NCI-H1417 treated with DMSO at 0.1 percent for 48 hours (cell line): ENCODE measurements around the gene CYP17A1.
"Not testable (repeated sequence)": the region's sequence is repeated elsewhere in the genome, so short reads cannot be mapped to it uniquely, and the experiment has no call there.

Experiments
- DNase-seq: peaks from one replicate; lab custom pipeline; 2025; lab: John Stamatoyannopoulos, UW

CYP17A1 gene, protein sequence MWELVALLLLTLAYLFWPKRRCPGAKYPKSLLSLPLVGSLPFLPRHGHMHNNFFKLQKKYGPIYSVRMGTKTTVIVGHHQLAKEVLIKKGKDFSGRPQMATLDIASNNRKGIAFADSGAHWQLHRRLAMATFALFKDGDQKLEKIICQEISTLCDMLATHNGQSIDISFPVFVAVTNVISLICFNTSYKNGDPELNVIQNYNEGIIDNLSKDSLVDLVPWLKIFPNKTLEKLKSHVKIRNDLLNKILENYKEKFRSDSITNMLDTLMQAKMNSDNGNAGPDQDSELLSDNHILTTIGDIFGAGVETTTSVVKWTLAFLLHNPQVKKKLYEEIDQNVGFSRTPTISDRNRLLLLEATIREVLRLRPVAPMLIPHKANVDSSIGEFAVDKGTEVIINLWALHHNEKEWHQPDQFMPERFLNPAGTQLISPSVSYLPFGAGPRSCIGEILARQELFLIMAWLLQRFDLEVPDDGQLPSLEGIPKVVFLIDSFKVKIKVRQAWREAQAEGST

DNA sequence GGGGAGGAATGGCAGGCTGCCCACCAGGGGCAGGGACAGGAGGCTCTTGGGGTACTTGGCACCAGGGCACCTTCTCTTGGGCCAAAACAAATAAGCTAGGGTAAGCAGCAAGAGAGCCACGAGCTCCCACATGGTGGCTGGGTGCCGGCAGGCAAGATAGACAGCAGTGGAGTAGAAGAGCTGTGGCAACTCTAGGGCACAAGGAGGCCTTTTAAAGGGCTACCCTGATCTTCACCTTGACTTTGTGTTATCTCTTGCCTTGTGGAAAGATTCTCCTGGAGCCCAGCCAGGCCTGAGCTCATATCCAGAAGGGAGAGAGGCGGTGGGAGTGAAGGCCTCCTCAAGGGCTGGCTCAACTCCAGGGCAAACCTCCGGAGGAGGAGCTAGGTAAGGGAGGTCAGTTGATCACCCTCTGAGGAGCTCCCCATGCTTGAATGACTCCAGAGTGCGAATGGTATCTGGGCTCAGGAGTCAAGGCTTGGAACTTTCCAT is at the start of gene CYP17A1:
CYP17A1 (minus strand) TSS at position 184 of the 492 bp plus-strand sequence; CDS start at position 132, 52 bp downstream.
- no peak for DNase-seq

DNA sequence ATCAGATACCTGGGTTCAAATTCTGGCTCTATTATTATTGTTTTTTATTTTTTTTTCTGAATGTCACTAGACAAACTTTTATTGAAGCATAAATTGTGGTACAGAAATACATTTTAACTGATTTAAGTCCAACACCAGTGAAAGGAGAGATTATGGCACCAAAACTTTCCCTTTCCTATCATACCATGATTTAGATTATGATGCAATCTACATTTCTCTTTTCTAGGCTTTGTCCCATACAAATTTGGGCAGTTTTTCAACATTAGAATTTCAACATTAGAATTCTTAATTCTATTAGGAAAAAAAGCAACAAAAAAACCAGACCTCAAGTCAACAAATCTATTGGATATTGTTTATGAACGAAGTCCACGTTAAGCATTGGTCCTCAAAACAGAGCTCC is 43.0 kb upstream of the CYP17A1 start:
- DNase-seq, result no peak

DNA sequence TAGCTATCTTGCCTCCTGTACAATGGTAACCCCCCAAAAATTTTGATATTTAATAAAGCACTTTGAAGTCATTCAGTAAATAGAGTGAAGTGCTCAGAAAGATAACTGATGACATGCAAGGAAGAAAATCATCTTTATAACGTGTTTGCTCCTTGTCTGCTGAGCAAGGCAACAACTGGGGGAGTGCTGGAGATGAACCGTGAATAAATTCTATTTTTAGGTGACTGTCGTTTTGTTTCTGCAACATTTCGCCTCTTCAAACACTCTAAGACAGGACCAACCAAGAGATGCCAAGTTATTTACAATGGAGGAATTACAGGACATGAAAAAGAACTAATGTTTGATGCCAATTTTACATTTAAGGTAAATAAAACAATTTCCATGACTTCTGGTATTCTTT is 41.4 kb upstream of the CYP17A1 start:
- no peak for DNase-seq

DNA sequence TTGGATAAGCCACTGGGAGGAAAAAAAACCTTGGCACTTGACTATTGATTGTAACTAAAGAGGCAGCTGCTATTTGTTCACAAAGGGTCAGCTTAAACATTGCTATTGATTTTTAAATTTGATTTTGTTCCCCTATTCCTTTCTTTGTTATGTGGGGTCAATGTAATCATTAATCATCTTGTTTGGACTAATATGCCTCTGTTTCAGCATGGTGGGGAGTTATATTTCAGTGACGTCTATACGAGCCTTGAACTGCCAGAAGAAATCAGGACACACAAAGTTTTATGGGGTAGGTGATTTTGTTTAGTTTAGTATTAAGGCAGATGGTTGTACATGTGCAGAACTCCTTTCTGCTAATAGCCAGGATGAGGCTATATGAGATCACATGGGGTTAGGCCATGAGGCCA is 39.5 kb upstream of the CYP17A1 start:
- no peak for DNase-seq

DNA sequence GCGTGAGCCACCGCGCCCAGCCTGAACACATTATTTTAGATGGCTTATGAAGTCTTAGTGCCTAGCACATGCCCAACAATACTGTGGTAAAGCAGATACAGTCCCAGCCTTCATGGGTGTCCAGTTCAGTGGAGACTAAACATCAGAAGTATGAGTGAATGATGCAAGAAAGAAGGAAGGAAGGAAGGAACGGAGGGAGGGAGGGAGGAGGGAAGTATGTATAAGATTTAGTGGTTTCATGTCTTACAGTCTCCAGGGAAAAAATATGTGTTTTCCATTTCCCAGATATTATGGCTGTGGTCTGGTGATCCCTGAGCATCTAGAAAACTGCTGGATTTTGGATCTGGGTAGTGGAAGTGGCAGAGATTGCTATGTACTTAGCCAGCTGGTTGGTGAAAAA is 35.0 kb upstream of the CYP17A1 start:
- no peak for DNase-seq

DNA sequence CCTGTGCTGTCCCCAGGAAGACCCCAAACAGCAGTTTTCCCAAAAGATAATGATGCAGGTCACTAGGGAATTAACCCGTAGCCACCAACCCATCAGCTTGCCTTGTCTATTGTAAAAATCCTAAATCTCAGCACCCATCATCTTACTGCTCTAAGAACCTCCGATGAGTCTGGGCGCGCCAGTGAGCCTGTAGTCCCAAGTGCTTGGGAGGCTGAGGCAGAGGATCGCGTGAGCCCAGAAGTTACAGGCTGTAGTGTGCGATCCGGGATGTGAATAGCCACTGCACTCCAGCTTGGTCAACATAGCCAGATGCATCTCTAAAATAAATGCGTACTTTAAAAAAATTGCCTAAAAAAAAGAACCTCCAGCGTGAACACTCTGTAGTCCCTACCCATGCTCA is 33.0 kb upstream of the CYP17A1 start:
- DNase-seq, result no peak

DNA sequence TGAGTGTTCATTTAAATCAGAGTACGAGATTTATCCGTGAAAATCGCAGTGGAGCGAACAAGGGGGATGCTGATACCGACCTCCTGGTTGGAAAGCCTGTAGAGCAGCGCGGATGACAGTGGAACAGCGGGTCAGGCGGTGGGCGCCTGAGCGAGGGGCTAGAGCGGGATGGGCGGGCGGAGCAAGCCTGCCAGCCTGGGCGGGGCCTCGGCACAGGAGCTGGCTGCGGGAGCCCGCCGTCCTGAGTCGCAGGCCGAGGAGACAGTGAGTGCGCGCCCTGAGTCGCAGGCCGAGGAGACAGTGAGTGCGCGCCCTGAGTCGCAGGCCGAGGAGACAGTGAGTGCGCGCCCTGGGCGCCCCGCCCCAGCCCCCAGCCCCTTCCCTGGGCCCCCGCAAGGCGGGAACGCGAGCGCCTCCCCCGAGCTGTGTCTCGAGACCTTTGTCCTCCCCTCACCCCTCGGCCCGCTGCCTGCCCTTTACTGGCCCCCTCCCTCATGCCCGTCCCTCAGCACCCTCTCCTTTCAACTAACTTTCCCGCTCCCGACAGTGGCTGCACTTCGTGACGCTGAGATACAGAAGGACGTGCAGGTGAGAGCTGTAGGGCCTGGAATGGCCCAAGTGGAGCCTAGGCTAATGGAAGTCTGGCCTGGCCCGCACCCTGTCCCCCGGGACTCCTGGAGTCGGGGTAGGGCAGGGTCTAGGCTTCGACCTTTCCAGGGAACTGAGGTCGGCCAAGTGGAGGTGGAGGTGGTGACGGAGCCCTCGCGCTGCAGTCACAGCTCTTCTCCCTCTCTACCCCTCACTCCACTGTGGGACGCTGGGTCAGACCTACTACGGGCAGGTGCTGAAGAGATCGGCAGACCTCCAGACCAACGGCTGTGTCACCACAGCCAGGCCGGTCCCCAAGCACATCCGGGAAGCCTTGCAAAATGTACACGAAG is 32.3 kb upstream of the CYP17A1 start, which contains the start of gene AS3MT:
AS3MT (plus strand) TSS at position 213 of the 941 bp plus-strand sequence; CDS start at position 336, 123 bp downstream.
- DNase-seq, result no peak

DNA sequence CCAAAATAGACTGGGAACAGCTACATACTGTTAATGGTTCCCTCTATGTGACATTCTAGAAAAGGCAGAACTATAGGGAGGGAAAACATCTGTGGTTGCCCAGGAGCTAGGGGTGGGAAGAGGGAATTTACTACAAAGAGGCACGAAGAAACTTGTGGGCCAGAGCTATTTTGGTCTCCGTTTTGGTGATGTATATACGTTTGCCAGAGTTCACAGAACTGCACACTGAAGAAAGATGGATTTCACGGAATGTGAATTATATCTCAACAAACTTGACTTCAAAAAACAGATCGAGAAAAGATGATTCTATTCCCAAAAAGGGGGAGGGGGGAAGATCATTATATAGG is 31.7 kb upstream of the CYP17A1 start:
- no peak for DNase-seq

DNA sequence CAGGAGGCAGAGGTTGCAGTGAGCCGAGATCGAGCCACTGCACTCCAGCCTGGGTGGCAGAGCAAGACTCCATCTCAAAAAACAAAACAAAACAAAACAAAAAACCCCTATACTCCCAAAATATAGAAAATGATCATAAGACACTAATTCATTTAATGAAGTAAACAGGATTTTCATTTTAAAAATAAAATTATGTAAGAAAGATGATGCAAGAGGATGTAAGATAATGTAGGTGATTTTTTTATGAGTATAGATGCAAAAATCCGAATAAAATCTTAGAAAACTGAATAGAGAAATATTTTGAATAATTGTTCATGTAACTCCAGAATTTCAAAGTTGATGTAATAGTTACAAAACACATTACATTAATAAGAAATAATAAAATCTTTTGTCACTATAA is 28.4 kb upstream of the CYP17A1 start:
- no peak for DNase-seq

DNA sequence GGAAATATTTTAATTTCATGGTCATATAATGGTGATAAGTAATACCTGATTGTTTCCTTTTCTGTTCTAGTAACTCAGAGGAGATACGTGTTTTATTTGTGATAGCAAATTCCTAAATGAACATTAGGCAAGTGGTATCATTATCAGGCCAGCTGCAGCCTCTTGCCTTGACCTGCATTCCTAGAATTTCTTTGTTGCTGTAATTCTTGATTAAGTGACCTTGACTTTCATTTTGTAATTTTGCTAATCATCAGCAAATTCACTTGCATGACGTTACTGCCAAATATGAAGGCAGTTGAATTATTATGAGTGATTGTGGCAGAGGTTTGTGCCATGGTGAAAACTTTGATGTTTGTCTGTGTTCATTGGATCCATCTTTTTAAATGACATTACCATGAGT is 26.4 kb upstream of the CYP17A1 start:
- no peak for DNase-seq

DNA sequence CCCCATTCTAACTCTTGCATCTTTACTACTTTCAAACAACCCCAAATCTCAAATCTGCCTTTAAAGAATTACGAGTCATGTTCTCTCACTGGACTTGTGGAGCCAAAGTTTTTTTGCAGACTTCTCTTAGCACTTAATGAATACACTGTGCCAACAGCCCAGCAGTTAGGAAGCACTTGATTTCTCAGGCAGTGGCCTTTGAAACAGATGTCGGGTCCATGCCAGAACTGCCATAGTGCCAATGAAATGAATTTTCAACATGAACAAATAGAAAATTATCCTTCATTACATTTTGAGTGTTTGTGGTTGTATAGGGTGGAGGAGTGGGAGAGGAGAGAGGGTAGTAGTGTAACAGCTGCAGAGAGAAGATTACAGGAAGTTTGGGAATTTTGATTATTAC is 22.7 kb upstream of the CYP17A1 start:
- DNase-seq, result no peak

DNA sequence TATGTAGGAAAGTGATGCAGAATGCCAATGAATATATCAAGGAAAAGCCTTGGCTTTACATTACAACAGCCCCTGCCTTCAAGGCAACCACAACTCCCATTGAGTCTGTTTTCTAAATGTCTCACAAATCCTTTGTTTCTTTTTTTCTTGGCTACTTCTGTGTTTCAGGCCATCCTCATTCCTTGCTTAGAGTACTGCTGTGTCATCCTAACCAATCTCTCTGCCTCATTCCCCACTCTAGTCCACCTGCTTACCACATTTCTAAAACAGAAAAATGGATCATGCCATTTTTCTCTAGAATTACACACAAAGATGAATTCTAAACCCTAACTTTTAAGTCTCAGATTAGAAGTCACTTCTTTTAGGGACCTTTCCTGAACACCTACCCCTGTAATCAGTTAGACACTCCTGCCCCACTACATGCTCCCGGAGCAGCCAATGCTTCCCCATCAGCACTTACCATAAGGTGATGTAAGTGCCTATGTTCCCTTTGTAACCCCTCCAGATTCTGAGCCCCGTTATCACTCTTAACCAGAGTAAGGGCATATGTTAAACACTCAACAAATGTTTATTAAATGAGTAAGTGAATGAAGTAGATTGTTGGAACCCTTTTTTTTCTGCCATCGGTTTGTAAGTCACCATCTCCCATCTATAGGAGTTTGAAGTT is 19.7 kb upstream of the CYP17A1 start:
- no peak for DNase-seq

DNA sequence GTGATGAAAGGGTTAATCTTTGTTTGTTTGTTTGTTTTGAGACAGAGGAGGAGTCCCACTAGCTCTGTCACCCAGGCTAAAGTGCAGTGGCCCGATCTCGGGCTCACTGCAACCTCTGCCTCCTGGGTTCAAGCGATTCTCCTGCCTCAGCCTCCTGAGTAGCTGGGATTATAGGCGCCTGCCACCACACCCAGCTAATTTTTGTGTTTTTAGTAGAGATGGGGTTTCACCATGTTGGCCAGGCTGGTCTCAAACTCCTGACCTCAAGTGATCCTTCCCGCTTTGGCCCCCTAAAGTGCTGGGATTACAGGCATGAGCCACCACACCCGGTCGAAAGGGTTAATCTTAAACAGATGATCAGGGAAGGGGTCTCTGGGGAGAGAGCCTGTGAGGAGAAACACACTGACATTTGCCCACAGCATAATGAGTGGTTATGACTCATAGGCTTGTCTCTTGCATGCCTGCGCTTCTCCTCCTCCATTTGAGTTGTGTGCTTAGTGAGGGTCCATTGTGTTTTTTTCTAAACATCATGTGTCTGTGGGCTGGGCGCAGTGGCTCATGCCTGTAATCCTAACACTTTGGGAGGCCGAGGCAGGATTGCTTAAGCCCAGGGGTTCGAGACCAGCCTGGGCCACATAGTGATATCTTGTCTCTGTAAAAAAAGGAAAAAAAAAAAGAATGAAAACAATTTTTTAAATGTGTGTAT is 18.7 kb upstream of the CYP17A1 start:
- DNase-seq, result not testable (repeated sequence)

DNA sequence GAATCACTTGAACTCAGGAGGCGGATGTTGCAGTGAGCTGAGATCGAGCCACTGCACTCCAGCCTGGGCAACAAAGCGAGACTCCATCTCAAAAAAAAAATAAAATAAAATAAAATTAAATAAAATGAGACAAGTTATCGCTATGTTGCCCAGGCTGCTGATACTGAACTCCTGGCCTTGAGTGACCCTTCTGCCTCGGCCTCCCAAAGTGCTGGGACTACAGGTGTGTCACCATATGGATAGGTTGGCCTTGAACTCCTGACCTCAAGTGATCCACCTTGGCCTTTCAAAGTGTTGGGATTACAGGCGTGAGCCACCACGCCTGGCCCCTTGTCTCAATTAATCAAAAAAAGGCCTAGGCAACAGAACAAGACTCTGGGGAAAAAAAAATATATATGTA is 16.0 kb upstream of the CYP17A1 start:
- DNase-seq, result not testable (repeated sequence)

DNA sequence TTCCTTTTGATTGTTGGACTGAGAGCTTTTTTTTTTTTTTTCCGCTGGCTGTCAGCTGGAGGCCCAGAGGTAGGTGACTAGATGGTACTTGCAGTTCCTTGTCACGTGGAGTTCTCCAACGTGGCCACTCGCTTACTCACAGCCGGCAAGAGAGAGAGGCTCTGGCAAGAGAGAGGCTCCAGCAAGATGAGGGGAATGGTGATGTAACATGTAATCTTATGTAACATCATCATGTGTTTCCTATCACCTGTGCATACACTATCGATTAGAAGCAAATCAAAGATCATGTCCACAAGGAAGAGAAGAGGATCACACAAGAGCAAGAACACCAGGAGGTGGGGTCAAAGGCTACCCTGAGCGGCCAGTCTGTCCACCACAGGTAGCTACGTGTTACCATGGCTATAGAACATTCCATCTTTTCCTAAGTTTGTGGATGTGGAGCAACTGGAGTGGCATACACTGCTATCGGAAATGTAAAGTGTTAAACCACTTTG is 12.9 kb upstream of the CYP17A1 start:
- DNase-seq, result no peak

DNA sequence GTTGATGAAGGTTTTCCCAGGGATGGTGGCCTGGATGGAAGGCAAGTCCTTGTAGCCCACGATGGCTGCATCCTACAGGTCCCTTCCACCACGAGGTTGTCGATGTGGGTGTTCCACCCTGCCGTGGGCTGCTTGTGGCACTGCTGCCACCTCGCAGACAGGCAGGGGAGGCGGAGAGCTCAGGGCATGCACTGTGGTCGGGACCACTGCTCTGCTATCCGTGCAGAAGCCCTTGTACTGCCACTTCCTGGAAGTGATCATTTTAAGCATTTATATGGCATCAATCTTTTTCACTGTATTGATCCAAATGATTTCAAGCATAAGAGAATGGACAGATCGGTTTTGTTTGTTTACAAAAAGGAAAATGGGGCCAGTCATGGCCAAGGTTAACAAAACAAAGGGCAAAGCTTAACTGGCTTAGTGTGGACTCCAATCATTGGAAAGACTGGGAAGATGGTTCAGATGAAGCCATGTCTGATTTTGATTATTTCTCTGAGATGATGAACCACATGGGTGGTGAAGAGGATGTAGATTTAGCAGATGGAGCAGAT is 8.2 kb upstream of the CYP17A1 start:
- DNase-seq, result no peak

DNA sequence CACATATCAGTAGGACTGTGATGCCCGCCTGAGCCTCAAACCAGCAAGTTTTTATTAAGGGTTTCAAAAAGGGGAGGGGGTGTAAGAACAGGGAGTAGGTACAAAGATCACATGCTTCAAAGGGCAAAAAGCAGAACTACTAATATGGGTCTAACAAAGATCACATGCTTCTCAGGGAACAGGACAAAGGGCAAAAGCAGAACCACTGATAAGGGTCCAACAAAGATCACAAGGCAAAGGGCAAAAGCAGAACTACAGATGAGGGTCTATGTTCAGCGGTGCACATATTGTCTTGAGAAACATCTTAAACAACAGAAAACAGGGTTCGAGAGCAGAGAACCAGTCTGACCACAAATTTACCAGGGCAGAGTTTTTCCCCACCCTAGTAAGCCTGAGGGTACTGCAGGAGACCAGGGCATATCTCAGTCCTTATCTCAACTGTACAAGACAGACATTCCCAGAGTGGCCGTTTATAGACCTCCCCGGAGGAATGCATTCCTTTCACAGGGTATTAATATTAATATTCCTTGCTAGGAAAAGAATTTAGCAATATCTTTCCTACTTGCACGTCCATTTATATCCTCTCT is 7.1 kb upstream of the CYP17A1 start:
- not testable (repeated sequence) for DNase-seq

DNA sequence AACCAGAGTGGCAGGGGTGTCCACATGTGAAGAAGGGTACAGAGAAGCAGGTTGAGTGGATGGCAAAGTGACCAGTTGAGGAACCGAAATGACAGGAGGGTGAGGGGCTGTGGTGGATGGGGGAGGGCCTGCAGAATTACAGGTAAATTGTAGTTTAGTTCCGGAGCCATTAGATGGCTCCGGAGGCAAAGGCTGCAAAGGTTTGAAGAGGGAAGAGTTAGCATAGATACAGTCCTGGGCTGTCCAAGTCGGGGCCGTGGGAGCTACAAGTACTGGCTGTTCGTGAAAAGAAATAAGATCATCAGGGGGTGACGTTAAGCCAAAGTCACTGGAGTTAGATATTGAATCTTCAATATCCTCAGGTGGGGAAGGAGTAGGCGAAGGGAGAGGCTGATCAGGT is 5.9 kb upstream of the CYP17A1 start:
- DNase-seq, result not testable (repeated sequence)

DNA sequence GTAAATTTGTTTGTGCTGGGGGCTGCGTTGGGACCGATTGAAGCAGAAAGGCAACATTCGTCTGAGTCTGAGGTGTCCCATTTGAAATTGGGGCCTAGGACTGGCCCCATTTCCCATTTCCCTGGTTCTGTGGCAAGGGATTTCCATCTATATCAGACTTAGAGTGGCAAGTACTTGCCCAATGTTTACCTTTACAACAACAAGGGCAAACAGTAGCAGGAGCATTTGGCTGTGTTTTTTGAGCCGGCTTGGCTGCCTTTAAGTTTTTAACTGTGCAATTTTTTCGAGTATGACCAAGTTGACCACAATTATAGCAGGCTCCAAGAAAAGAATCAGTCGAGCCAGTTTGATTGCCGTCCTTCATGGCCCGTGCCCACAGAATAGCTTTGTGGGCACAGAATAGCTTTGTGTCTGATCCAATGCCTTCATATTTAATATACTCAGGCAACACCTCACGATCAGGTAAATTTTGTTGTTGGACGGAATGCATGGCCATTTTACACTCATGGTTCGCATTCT is 4.7 kb upstream of the CYP17A1 start:
- DNase-seq, result no peak

DNA sequence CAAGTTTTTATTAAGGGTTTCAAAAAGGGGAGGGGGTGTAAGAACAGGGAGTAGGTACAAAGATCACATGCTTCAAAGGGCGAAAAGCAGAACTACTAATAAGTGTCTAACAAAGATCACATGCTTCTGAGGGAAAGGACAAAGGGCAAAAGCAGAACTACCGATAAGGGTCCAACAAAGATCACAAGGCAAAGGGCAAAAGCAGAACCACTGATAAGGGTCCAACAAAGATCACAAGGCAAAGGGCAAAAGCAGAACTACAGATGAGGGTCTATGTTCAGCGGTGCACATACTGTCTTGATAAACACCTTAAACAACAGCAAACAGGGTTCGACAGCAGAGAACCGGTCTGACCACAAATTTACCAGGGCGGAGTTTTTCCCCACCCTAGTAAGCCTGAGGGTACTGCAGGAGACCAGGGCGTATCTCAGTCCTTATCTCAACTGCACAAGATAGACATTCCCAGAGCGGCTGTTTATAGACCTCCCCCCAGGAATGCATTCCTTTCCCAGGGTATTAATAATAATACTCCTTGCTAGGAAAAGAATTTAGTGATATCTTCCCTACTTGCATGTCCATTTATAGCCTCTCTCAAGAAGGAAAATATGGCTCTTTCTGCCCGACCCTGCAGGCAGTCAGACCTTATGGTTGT is 1.2 kb upstream of the CYP17A1 start:
- not testable (repeated sequence) for DNase-seq
